ENCODE data around the gene RTTN.
A peak's percentile ranks its signal among the peaks of the same experiment; 100 is the strongest.

Gene RTTN

GRCh38 chr18:70149156-70149555 lies 56.3 kb downstream of the RTTN start:
- Histone ChIP-seq H3K4me1 (no peaks in the 10 kb centered on the region), H4K20me1 (0 out of 22 replicates have a peak, but pooled peaks cover 0 to 6% (median 0%) of the 10 kb centered on the region in 11 experiments), H3K4me3 (no peak overlapping the region), H3K9ac (no peak overlapping the region), H3K9me3 (replicated peaks in 1 of 11) (no peaks in the 10 kb centered on the region), H3K4me2 (no peak overlapping the region), H3K27me3 (no peaks in the 10 kb centered on the region), H3K27ac (no peak overlapping the region), H3K36me3 (peaks cover 52 to 70% (median 65%) of the 10 kb centered on the region in 11 experiments)
- no peak for TF ChIP-seq Cebpa-rat (IDR thresholded peaks at IDR 0.05)

DNA sequence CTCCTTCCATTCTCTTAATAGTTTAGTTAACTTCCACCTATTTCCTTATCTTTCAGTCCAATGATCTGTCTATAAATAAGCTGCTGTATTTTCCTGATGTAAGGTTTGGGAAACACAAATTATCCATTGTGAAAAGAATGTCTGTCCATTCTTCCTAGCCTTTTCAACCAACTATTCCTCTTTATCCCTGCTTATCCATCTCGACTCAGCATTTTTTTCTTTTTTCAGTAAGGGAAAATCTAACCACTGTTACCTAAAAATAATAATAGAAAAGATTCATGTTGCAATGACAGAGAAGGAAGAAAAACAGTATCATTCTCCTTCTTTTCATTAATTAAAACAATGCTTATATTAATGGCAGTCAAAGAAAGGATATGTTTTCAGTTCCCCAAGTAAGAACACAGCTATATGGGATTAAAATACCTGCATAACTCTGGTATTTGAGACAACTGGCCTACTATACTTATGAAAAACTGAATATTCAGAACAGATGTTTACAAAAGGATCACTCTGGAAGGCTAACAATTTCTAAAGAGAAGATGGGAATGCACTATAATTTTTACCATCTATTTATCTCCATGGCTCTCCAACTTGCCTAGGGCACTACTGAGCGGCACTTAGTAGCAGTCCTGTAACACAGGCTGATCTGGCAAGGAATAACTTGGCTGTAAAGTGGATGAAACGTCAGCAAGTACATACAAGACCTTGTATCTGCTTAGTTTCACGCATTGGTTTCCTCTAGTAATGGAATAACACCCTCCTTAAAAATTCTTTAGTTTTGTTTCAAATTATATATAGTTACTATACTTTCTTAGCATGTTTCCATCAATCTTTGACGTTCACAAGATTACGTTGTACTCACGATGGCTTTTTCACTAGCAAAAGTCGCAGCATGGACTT lies 57.2 kb downstream of the RTTN start:
- Histone ChIP-seq H3K9me3 (replicated peaks in 1 of 11) (peaks cover 0 to 2% (median 0%) of the 10 kb centered on the region in 11 experiments; a peak in 1 of 22 replicates), H3K9ac (no peak overlapping the region), H3K27me3 (no peaks in the 10 kb centered on the region), H3K36me3 (peaks cover 60 to 79% (median 72%) of the 10 kb centered on the region in 11 experiments), H3K27ac (no peak overlapping the region), H4K20me1 (0 out of 22 replicates have a peak, but pooled peaks cover 0 to 6% (median 0%) of the 10 kb centered on the region in 11 experiments), H3K4me3 (no peak overlapping the region), H3K4me2 (no peak overlapping the region), H3K4me1 (no peaks in the 10 kb centered on the region)
- TF ChIP-seq Cebpa-rat (IDR thresholded peaks at IDR 0.05), result no peak

GRCh38 chr18:70146174-70146573 lies 59.3 kb downstream of the RTTN start:
- H3K4me2 ChIP-seq, result no peak overlapping the region

DNA sequence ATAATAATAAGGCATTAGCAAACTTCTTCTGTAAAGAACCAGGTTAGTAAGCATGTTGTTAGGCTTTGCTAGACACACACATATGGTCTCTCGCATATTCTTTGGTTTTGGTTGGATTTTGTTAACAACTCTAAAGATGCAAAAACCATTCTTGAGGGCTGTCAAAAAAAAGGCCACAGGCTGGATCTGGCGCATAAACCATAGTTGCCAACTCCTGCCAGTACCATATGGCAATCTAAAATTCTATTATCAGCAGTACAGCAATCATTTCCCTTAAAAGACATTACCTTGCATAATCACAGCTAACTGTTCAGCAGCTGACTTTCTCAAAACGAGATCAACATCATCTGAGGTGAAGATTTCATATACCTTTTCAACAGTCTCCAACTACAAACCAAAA lies 63.5 kb downstream of the RTTN start:
- Histone ChIP-seq H3K4me3 (no peak overlapping the region), H3K4me1 (no peaks in the 10 kb centered on the region), H3K36me3 (peaks cover 38 to 87% (median 59%) of the 10 kb centered on the region in 11 experiments), H3K9ac (no peak overlapping the region), H3K9me3 (replicated peaks in 1 of 11) (peaks cover 0 to 2% (median 0%) of the 10 kb centered on the region in 11 experiments; a peak in 1 of 22 replicates), H3K27me3 (no peaks in the 10 kb centered on the region), H4K20me1 (0 out of 22 replicates have a peak, but pooled peaks cover 0 to 6% (median 0%) of the 10 kb centered on the region in 11 experiments), H3K27ac (no peak overlapping the region), H3K4me2 (no peak overlapping the region)
- no peak for TF ChIP-seq Cebpa-rat (IDR thresholded peaks at IDR 0.05)

More at GRCh38 chr18:70146174-70146573, 59.3 kb downstream of the RTTN start:
- no peak overlapping the region for H3K27ac ChIP-seq
- peaks cover 70 to 95% (median 85%) of the 10 kb centered on the region in 11 experiments for H3K36me3 ChIP-seq
- 0 out of 22 replicates have a peak, but pooled peaks cover 0 to 6% (median 0%) of the 10 kb centered on the region in 11 experiments for H4K20me1 ChIP-seq
- H3K27me3 ChIP-seq, result no peaks in the 10 kb centered on the region
- no peak overlapping the region for H3K4me3 ChIP-seq
- no peaks in the 10 kb centered on the region for H3K4me1 ChIP-seq
- TF ChIP-seq Cebpa-rat (IDR thresholded peaks at IDR 0.05), result no peak
- H3K9ac ChIP-seq, result no peak overlapping the region
- H3K9me3 ChIP-seq (replicated peaks in 1 of 11), result peaks cover 0 to 2% (median 0%) of the 10 kb centered on the region in 11 experiments; a peak in 1 of 22 replicates

- Histone ChIP-seq H3K27ac (no peak overlapping the region), H3K27me3 (no peaks in the 10 kb centered on the region), H3K9me3 (replicated peaks in 1 of 11) (peaks cover 0 to 2% (median 0%) of the 10 kb centered on the region in 11 experiments; a peak in 1 of 22 replicates), H3K9ac (no peak overlapping the region), H3K36me3 (peaks cover 23 to 78% (median 41%) of the 10 kb centered on the region in 11 experiments), H3K4me3 (no peak overlapping the region), H3K4me1 (peaks cover 0 to 11% (median 0%) of the 10 kb centered on the region in 10 experiments; a peak in 5 of 20 replicates), H3K4me2 (no peak overlapping the region), H4K20me1 (no peaks in the 10 kb centered on the region)
- TF ChIP-seq Cebpa-rat (IDR thresholded peaks at IDR 0.05), result no peak
Observed at GRCh38 chr18:70139138-70139537, 66.3 kb downstream of the RTTN start.

GRCh38 chr18:70135604-70136003 lies 69.9 kb downstream of the RTTN start:
- H3K4me3 ChIP-seq, result no peak overlapping the region
- no peaks in the 10 kb centered on the region for H3K9me3 ChIP-seq (replicated peaks in 1 of 11)
- peak overlapping the region in 3 of 11 experiments; percentile 5 to 37 (median 8); a peak in 4 of 22 replicates for H3K27ac ChIP-seq
- no peak for TF ChIP-seq Cebpa-rat (IDR thresholded peaks at IDR 0.05)
- H4K20me1 ChIP-seq, result no peaks in the 10 kb centered on the region
- H3K36me3 ChIP-seq, result peaks cover 14 to 79% (median 34%) of the 10 kb centered on the region in 11 experiments; a peak in 18 of 22 replicates
- H3K4me2 ChIP-seq, result peak overlapping the region in 3 of 11 experiments; percentile 13 to 34 (median 25); a peak in 1 of 22 replicates
- H3K9ac ChIP-seq, result no peak overlapping the region
- no peaks in the 10 kb centered on the region for H3K27me3 ChIP-seq
- H3K4me1 ChIP-seq, result peaks cover 0 to 11% (median 0%) of the 10 kb centered on the region in 10 experiments; a peak in 5 of 20 replicates

DNA sequence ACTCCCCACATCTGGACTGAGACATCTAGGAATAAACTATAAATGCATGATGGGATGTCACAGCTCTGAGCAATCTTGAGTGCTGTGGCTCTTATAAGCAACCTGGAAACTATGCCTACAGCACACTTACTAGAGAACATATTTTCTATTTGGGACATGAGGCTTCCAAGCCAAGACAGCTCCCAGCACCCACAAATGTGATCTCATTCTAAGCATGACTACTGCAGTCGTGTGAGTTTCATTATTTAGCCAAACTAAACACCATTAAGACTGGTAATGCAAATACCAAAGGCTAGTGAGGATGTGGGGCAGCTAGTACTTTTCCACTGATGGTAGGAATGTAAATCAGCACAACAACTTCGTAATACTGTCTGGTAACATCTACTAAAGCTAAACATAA lies 72.5 kb downstream of the RTTN start:
- no peaks in the 10 kb centered on the region for H4K20me1 ChIP-seq
- H3K9ac ChIP-seq, result no peak overlapping the region
- H3K4me2 ChIP-seq, result no peak overlapping the region
- H3K36me3 ChIP-seq, result peaks cover 14 to 85% (median 36%) of the 10 kb centered on the region in 11 experiments; a peak in 19 of 22 replicates
- H3K27me3 ChIP-seq, result no peaks in the 10 kb centered on the region
- H3K27ac ChIP-seq, result no peak overlapping the region
- H3K4me1 ChIP-seq, result peaks cover 0 to 11% (median 0%) of the 10 kb centered on the region in 10 experiments; a peak in 5 of 20 replicates
- no peaks in the 10 kb centered on the region for H3K9me3 ChIP-seq (replicated peaks in 1 of 11)
- no peak overlapping the region for H3K4me3 ChIP-seq
- no peak for TF ChIP-seq Cebpa-rat (IDR thresholded peaks at IDR 0.05)

DNA sequence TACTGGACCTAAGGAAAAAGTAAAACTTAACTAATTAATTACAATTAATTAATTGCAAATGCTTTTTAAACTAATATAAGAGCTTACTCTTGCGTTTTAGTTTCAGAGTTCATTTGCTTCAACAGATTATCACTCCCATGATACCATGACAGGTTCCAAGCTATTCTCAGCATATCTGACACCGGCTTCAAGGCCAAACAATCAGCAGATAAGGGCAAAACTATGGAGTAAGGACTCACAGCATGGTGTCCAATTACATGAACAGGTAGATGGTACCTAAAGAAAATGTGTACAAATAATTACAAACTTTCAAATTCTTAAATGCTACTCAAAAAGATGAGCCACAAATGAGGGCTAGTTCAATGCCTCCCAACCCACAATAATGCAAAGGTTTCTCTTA lies 77.2 kb downstream of the RTTN start:
- Histone ChIP-seq H3K4me1 (no peaks in the 10 kb centered on the region), H3K9me3 (replicated peaks in 1 of 11) (no peaks in the 10 kb centered on the region), H4K20me1 (no peaks in the 10 kb centered on the region), H3K9ac (no peak overlapping the region), H3K4me2 (no peak overlapping the region), H3K36me3 (peaks cover 16 to 87% (median 42%) of the 10 kb centered on the region in 11 experiments; a peak in 21 of 22 replicates), H3K27me3 (no peaks in the 10 kb centered on the region), H3K27ac (no peak overlapping the region), H3K4me3 (no peak overlapping the region)
- TF ChIP-seq Cebpa-rat (IDR thresholded peaks at IDR 0.05), result no peak

DNA sequence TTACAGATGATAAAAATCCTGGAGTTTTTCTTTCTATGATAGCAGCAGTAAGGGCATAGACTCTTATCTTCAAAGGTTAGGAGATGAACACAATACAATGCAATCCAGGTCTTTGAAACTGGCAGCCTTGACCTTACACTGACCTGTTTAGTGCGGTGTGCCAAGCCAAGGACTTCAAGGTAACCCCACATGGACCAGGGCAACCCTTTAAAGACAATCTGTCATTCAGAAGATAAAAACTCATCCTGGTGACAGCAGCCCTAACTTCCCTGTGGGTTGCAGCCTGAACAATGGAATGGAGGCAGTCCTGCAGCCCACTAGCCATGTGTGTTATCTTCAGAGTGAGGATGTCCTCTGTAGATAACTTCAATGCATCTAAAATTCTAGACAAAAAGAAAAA lies 78.1 kb downstream of the RTTN start:
- no peak overlapping the region for H3K4me3 ChIP-seq
- H3K9ac ChIP-seq, result no peak overlapping the region
- H3K4me2 ChIP-seq, result no peak overlapping the region
- no peak for TF ChIP-seq Cebpa-rat (IDR thresholded peaks at IDR 0.05)
- no peak overlapping the region for H3K27ac ChIP-seq
- no peaks in the 10 kb centered on the region for H4K20me1 ChIP-seq
- peaks cover 16 to 86% (median 39%) of the 10 kb centered on the region in 11 experiments; a peak in 21 of 22 replicates for H3K36me3 ChIP-seq
- no peaks in the 10 kb centered on the region for H3K4me1 ChIP-seq
- H3K27me3 ChIP-seq, result no peaks in the 10 kb centered on the region
- H3K9me3 ChIP-seq (replicated peaks in 1 of 11), result no peaks in the 10 kb centered on the region
